ENCODE measurements around the gene KLK10.

- TF ChIP-seq CTCF (IDR thresholded peaks at IDR 0.05) (no peak), REST (IDR thresholded peaks at IDR 0.05; ENCODE audit: insufficient read depth in 1 of 2, low read depth in 2 of 2, low read length in 1 of 2) (no peak), POLR2AphosphoS5 (IDR thresholded peaks at IDR 0.05; ENCODE audit: low read depth, low read length) (no peak)
These were observed 5.3 kb downstream of the KLK10 start for GRCh38 chr19:51014242-51014641.

Data from Panc1 (cell line).